ENCODE data around the gene DYNC1H1. TPM values are rescaled to one million over a fixed set of nuclear protein-coding genes. Genes with fewer than 3 reads are reported as not detected.

DYNC1H1 gene
- total RNA-seq, 1 donor from 2014 or later, result 432 TPM

- Histone ChIP-seq H3K36me3 (peaks cover 98% of the 10 kb centered on the region), H3K4me1 (no peaks in the 10 kb centered on the region), H3K9me3 (no peaks in the 10 kb centered on the region), H3K27ac (no peak overlapping the region), H3K27me3 (no peaks in the 10 kb centered on the region), H3K4me3 (no peak overlapping the region)
- no peak for ATAC-seq
- intact Hi-C loops (cut with DNase I), result no loop called here
- DNase-seq, result no peak
- TF ChIP-seq, protein P1, sequence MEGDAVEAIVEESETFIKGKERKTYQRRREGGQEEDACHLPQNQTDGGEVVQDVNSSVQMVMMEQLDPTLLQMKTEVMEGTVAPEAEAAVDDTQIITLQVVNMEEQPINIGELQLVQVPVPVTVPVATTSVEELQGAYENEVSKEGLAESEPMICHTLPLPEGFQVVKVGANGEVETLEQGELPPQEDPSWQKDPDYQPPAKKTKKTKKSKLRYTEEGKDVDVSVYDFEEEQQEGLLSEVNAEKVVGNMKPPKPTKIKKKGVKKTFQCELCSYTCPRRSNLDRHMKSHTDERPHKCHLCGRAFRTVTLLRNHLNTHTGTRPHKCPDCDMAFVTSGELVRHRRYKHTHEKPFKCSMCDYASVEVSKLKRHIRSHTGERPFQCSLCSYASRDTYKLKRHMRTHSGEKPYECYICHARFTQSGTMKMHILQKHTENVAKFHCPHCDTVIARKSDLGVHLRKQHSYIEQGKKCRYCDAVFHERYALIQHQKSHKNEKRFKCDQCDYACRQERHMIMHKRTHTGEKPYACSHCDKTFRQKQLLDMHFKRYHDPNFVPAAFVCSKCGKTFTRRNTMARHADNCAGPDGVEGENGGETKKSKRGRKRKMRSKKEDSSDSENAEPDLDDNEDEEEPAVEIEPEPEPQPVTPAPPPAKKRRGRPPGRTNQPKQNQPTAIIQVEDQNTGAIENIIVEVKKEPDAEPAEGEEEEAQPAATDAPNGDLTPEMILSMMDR (IDR thresholded peaks at IDR 0.05), result no peak
Measured at GRCh38 chr14:101988377-101988776, 24.0 kb downstream of the DYNC1H1 start.

- DNase-seq (no peak), ATAC-seq (no peak)
- no peaks in the 10 kb centered on the region for H3K9me3 ChIP-seq
- no peak overlapping the region for H3K27ac ChIP-seq
- TF ChIP-seq, protein P1 (IDR thresholded peaks at IDR 0.05), result no peak
- no peaks in the 10 kb centered on the region for H3K27me3 ChIP-seq
- peaks cover 100% of the 10 kb centered on the region for H3K36me3 ChIP-seq
- intact Hi-C loops (cut with DNase I), result no loop called here
- no peak overlapping the region for H3K4me3 ChIP-seq
- no peaks in the 10 kb centered on the region for H3K4me1 ChIP-seq
Measured at GRCh38 chr14:101991352-101991751, 27.0 kb downstream of the DYNC1H1 start.

DNA sequence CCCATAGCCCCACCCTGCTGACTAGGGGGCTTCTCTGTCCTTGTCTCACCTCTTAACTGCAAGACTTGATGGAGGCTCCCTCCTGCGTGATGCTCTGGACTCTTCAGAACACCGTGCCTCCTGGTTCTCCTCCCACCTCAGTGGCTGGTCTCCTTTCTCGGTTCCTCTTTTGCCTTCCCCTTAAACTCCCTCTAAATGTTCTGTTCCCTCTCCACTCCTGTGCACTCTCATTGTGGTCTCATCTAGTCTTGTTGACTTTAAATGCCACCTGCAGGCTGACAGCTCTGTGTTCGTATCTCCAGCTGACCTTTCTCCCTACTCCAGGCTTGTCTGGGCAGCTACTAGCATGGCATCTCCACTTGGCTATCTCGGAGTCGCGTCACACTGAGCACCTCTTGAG, 28.3 kb downstream of the DYNC1H1 start:
- TF ChIP-seq, protein P1 (IDR thresholded peaks at IDR 0.05), result no peak
- Histone ChIP-seq H3K4me3 (no peak overlapping the region), H3K4me1 (no peaks in the 10 kb centered on the region), H3K36me3 (peaks cover 100% of the 10 kb centered on the region), H3K9me3 (no peaks in the 10 kb centered on the region), H3K27ac (no peak overlapping the region), H3K27me3 (no peaks in the 10 kb centered on the region)
- no peak for DNase-seq
- intact Hi-C loops (cut with DNase I), result no loop called here
- peak; percentile 75 for ATAC-seq

- ATAC-seq (no peak), DNase-seq (no peak)
- Histone ChIP-seq H3K36me3 (peaks cover 99% of the 10 kb centered on the region), H3K4me1 (no peaks in the 10 kb centered on the region), H3K27me3 (no peaks in the 10 kb centered on the region), H3K4me3 (no peak overlapping the region), H3K27ac (no peak overlapping the region), H3K9me3 (no peaks in the 10 kb centered on the region)
- TF ChIP-seq, protein P1 (IDR thresholded peaks at IDR 0.05), result no peak
- intact Hi-C loops (cut with DNase I), result no loop called here
Measured at GRCh38 chr14:101997429-101998336, 33.3 kb downstream of the DYNC1H1 start.

DNA sequence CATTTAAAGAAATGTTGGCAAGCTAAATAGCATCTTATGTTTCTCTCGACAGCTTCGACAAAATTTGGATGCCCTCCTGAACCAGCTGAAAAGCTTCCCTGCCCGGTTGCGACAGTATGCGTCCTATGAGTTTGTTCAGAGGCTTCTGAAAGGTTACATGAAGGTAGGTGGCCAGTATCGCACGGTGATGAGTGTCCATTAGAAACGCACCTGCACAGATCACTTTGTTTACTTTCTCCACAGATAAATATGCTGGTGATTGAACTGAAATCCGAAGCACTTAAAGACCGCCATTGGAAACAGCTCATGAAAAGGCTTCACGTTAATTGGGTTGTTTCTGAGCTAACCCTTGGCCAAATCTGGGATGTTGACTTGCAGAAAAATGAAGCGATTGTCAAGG, 36.5 kb downstream of the DYNC1H1 start:
- TF ChIP-seq, protein P1 (IDR thresholded peaks at IDR 0.05), result no peak
- intact Hi-C loops (cut with DNase I), result no loop called here
- no peaks in the 10 kb centered on the region for H3K9me3 ChIP-seq
- H3K27me3 ChIP-seq, result no peaks in the 10 kb centered on the region
- peaks cover 99% of the 10 kb centered on the region for H3K36me3 ChIP-seq
- ATAC-seq (no peak), DNase-seq (no peak)
- no peak overlapping the region for H3K4me3 ChIP-seq
- no peaks in the 10 kb centered on the region for H3K4me1 ChIP-seq
- H3K27ac ChIP-seq, result no peak overlapping the region

Data from upper lobe of right lung (tissue), 1 donor.